ENCODE results near the gene RNU6-7.
A peak's percentile ranks its signal among the peaks of the same experiment; 100 is the strongest.

Gene RNU6-7

DNA sequence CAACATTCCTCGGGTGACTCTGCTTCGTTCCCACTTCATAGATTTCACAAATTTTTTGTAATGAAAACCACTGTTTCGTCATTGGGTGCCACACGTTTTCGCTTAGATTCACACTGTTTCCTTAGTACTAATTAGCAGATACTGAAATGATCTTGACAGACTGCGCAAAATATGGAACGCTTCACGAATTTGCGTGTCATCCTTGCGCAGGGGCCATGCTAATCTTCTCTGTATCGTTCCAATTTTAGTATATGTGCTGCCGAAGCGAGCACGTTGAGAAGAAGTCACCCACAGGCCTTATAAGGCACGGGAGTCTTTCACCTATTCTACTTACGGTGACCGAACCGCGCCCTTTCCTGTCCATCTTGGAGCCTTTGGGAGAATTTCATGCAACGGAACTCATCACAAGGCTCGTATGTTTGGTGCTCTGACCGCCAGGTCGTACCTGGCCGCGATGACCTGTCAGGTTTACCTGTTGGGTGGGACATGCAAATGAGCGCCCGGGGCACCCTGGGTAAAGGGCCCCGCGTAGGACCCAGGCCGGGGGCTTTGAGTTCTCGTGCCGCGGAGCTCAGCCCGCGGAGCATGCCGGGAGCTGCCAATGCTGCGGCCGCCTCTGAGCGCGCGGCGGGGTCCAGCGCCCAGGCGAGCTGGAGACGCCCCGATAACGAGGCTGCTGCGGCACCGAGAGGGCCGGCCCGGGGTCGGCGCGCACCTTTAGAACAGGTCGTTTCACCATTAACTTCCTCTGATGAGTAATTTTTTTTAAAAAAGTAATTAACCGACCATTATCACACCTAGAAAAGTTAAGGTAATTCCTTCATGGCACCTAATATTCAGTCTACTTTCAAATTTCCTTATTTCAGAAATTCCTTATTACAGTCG, 1.4 kb downstream of the RNU6-7 start, which contains the start of gene RNU6-8:
TSS of gene RNU6-8 (minus strand) at position 272 of the 885 bp plus-strand sequence.
- H3K4me3 ChIP-seq (ENCODE audit: low read depth, low read length): peak within 1 kb of the TSS; percentile 72
- DNase-seq (ENCODE audit: low read depth): peak; percentile 93
- TF ChIP-seq, protein P1, sequence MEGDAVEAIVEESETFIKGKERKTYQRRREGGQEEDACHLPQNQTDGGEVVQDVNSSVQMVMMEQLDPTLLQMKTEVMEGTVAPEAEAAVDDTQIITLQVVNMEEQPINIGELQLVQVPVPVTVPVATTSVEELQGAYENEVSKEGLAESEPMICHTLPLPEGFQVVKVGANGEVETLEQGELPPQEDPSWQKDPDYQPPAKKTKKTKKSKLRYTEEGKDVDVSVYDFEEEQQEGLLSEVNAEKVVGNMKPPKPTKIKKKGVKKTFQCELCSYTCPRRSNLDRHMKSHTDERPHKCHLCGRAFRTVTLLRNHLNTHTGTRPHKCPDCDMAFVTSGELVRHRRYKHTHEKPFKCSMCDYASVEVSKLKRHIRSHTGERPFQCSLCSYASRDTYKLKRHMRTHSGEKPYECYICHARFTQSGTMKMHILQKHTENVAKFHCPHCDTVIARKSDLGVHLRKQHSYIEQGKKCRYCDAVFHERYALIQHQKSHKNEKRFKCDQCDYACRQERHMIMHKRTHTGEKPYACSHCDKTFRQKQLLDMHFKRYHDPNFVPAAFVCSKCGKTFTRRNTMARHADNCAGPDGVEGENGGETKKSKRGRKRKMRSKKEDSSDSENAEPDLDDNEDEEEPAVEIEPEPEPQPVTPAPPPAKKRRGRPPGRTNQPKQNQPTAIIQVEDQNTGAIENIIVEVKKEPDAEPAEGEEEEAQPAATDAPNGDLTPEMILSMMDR (conservative IDR thresholded peaks at IDR 0.05; ENCODE audit: low read depth, low read length): no peak

DNA sequence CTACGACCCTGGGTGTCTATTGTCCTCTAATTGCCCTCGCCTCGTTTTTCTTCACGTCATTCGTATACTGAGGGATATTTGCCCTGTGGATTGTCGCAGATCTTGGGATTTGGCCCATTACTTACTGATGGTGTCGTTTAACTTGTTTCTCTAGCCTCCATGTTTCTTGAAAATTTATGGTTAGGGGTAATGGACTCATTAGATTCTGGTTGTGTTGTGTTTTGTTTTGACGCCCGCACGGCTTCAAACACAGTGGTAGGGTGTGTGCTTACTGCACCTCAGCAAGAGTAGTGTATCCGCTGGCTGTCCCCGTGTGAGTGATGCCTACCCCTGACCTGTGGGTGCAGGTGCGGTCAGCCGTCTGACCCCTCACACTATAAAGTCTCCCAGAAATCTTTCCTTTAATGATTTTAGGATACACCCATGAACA, 2.1 kb downstream of the RNU6-7 start:
- TF ChIP-seq, protein P1 (conservative IDR thresholded peaks at IDR 0.05; ENCODE audit: low read depth, low read length): no peak
- H3K4me3 ChIP-seq (ENCODE audit: low read depth, low read length): peak overlapping the region; percentile 72
- peak; percentile 9 for DNase-seq (ENCODE audit: low read depth)

DNA sequence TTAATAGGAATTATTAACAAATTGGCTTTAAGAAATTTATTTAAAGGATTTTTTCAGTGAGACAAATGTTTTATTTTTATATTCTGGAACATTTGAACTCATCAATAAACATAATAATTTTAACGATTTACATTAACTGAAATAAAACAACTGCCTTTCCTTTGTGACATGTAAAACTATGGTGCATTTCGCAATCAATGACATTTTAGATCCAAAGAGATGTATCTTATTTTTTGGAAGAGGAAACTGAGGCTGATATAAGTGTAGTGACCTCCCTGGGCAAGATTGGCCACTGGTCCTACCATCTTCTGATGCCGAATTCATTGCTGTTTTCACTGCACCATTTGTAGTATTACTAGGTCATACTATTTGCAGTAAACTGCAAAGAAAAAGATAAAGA, 3.7 kb downstream of the RNU6-7 start:
- no peak overlapping the region for H3K4me3 ChIP-seq (ENCODE audit: low read depth, low read length)
- DNase-seq (ENCODE audit: low read depth): no peak
- TF ChIP-seq, protein P1 (conservative IDR thresholded peaks at IDR 0.05; ENCODE audit: low read depth, low read length): no peak

DNA sequence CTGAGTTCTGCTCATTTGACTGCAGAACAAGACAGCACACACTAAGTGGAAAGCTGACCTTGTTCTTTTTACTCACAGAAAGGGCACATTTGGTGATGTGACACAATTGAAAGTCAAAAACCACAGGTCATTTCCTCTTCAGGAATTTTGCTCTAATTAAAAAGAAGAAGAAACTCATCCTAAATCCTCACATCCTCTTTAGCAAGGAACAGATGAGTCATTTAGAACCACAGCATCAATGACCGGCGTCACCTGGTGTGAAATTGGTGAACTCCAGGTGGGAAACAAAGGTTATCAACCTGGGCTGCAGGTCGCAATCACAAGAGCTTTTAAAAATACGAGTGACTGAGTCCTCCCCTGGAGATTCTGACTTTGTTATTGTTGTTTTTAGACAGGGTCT, 4.1 kb downstream of the RNU6-7 start:
- H3K4me3 ChIP-seq (ENCODE audit: low read depth, low read length): no peak overlapping the region
- no peak for DNase-seq (ENCODE audit: low read depth)
- TF ChIP-seq, protein P1 (conservative IDR thresholded peaks at IDR 0.05; ENCODE audit: low read depth, low read length): no peak

DNA sequence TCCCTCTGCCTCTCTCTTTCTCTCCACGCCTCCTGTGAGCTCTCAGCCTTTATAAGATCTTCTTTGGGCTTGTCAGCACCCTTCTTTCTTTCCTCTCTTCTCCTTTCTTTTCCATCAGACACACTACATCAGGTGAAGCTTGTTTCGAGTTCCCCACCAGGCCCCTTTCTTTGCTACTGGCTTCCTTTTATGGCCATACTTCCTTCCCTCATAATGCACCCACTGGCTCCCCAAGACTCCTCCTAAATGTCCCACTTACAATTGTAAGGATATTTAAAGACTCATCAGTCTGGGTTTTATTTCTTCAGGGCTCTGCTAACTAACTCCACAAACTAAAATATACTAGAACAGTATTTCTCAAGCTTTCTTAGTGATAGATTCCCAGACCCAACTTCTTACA, 4.7 kb downstream of the RNU6-7 start:
- TF ChIP-seq, protein P1 (conservative IDR thresholded peaks at IDR 0.05; ENCODE audit: low read depth, low read length): no peak
- DNase-seq (ENCODE audit: low read depth): no peak
- H3K4me3 ChIP-seq (ENCODE audit: low read depth, low read length): no peak overlapping the region

DNA sequence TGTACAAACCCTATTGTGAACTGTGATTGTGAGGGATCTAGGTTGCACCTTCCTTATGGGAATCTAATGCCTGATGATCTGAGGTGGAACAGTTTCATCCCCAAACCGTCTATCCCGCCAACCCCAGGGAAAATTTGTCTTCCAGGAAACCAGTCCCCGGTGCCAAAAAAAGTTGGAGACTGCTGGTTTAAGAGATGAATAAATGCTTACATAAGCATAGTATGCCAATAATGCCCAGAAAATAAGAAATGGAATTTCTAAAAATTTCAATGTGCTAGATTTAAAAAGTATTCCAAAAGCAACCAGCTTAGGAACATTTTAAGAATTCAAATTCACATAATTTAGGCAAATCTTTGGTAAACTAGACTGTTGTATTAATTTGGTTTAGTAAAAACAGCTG, 6.6 kb downstream of the RNU6-7 start:
- DNase-seq (ENCODE audit: low read depth): no peak
- TF ChIP-seq, protein P1 (conservative IDR thresholded peaks at IDR 0.05; ENCODE audit: low read depth, low read length): no peak
- no peak overlapping the region for H3K4me3 ChIP-seq (ENCODE audit: low read depth, low read length)

DNA sequence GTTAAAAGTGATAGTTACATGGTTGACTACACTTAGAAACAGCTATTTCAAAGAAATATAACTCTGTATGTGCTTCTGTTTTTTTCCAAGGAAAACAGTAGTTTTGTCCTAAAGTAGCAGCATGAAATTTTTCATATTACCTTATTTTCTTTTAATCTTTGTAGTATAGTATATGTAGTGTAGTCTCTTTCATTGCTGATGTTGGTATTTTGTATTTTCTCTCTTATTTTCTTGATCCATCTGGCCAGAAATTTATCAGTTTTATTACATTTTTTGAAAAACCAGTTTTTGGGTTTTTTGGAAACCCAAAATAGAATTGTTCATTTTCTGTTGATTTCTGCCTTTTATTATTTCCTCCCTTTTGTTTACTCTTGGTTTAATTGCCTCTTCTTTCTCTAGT, 7.6 kb downstream of the RNU6-7 start:
- H3K4me3 ChIP-seq (ENCODE audit: low read depth, low read length): no peak overlapping the region
- TF ChIP-seq, protein P1 (conservative IDR thresholded peaks at IDR 0.05; ENCODE audit: low read depth, low read length): no peak
- no peak for DNase-seq (ENCODE audit: low read depth)

Data from choroid plexus epithelial cell (primary cell).